Activated T-helper 1 cell treated with anti-CD3 and anti-CD28 coated beads, Interleukin-2, amount 50 U/mL, for 16 hours (primary cell): ENCODE measurements around the gene CCDC175.
A peak's percentile ranks its signal among the peaks of the same experiment; 100 is the strongest.

ENCODE experiments used
- DNase-seq, 2 donors: peaks; one replicate each; pipeline ENCODE4 v3.0.0-alpha.2; 2020; ENCODE audit warnings: low read depth in 1 of 2, low spot score in 1 of 2

Gene CCDC175

DNA sequence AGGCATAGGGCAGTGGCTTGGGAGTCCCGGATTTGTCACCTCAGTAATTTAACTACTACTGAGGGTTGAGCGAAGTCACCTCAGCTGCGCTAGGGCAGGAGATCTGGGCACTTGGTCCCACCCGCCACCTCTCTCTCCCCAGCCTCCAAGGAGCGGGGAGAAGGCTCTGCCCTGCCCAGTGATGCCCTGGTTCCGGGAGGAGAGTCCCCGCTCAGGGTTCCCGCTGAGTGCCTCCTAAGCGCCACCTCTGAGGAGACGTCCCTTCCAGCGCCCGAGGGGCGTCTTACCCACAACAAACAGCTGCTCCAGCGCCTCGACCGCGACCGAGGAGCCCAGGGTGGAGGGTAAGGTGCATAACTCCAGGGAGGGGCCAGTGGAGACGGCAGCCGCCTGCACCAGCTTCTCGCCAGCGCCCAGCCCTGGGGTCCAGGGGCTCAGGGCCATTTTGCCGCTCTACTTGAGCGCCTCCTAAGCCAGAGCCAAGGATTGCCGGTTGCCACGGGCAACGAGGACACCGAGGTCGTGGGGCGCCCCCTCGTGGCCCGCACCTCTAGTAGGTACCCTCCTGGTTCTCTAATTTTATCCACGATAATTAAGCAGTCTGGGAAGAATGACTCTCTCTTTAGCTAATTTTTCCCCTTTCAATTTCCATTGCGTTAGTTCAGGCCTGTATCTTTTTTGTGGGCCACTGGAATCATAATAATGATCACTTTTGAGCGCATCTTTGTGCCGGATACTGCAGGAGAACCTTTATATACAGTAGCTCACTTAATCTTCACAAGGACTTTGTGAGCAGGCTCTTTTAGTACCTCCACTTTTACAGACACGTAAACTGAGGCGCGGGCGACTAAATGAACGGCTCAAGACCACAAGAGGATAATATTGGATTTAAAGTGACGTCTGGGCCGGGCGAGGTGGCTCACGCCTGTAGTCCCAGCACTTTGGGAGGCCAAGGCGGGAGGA is at the start of gene CCDC175:
Gene CCDC175 (minus strand): TSS at position 481 of the 963 bp plus-strand sequence. CDS start 37 bp downstream, at position 444.
- peak; percentile 63 to 67 for DNase-seq

DNA sequence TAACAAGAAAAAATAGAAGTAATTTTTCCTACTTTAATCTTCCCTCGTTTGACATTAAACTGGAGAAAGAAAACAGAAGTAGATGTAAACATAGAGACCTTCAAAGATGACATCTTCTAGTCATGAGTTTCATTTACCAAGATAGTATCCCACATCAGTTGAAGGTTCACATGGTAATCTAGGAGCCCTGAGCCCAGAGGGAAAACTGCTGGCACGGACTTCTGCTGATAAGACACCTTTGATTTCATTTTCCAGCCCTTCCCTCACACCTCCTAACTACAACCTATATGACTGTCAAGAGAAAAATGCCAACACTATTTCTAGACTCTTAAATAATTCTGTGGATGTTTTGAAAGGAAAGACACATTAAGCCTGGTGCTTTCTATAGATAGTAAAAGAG is 46.0 kb upstream of the CCDC175 start:
- no peak for DNase-seq

DNA sequence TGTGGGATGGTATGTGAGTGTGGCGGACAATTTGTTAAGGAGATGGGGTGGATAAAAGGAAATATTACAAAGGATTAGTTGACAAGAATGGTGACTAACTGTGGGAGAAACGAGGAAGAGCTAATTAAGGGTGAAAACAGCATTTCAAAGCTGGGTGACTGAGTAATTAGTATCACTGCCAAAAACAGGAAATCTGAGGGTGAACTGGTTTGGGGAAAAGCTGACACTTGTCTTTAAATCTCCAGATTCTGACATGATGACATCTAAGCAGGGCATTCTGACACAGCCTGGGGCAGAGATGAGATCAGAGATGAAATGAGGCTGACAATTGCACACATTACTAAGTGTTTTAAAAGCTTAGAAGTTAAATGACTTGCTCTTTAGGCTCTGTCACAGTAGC is 42.4 kb upstream of the CCDC175 start:
- no peak for DNase-seq

DNA sequence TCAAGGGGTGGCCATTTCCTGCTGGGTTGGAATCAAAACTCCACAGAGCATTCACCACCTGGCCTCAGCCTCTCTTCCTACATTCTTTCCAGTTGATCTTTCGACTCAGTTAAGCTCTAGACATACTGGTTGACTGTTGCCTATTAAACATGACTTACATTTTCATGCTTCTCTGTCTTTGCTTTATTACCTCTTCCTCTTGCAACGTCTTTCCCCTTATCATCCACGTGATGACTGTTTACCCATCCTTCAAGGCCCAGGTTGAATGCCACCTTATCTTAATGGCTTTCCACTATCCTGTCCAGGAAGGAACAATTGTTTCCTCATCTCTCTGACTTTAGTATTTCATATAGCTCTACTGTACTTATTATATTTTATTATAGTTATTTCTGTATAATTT is 24.4 kb upstream of the CCDC175 start:
- DNase-seq: no peak

DNA sequence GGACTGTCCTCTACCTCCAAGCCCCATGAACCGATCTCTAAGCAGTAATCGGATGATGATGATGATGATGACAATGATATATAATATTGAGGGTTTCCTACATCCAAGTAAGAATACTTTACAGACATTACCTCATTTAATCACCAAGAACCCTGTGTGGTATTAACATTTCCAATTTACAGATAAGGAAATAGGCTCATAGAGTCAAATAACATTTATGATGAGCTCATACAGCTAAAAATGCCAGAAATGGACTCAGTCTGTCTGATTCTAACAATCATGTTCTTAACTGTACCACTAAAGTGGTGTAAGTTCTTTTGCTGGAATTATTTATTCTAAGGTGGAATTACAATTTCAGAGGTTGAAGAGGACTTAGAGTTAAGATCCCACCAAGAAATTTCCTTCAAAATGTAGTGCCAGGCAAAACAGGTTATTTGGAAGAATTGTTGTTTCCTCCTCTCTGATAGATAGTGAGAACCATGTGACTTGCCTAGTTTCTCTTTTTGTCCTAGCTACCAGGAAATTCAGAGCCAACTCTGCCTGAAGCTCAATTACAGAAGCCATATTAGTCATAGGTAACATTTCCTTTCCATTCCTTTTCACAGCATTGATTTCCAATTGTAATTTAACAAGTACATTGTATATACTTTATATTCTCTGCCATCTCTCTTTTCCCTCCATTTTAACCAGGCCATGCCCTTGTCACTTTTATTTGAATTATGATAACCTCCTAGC is 23.8 kb upstream of the CCDC175 start:
- no peak for DNase-seq

DNA sequence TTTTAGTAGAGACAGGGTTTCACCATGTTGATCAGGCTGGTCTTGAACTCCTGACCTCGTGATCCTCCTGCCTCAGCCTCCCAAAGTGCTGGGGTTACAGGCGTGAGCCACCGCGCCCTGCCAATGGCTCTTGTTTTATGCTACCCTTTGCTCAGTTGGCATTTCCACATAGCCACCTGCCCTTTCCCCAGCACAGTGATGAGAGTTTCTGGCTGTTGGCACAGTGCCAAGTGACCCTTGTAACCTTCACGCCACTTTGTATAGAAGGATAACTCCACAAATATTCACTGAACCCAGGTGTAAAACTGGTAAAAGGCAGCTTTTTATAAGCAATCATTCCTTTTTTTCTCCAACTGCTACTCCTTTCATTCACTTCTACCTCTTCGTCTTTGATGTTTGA is 18.5 kb upstream of the CCDC175 start:
- no peak for DNase-seq

DNA sequence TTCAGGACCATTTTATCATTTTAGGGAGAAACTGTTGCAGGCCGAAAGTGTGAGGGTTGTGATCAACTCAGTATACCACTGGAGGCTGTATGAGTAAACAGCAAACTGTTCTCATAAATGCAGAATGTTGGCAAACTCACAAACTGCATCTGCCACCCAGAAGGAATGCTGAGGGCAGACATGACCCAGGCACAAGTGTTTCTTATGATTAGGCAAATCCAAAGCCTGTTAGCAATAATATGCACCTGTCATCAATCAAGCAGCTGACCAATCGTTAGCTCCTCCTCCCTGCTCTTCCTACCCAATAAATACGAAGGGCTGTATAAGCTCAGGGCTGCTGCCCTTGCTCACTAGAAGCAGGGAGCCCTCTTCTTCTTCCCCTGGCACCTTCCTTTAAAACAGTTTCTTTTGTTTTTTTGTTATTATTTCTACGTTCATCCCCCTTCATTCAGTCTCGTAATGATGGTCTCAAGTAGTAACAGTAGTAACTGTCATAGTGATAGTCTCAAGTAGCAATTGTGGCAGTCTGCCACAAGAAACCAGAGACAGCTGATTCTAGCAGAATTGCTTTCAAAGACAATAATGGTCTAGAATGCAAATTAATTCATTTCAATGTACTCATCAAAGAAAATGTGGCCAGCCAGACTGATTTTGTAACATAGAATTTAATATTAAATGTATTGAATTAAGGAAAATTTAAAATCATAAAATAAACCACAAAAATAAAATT is 15.2 kb upstream of the CCDC175 start:
- no peak for DNase-seq

DNA sequence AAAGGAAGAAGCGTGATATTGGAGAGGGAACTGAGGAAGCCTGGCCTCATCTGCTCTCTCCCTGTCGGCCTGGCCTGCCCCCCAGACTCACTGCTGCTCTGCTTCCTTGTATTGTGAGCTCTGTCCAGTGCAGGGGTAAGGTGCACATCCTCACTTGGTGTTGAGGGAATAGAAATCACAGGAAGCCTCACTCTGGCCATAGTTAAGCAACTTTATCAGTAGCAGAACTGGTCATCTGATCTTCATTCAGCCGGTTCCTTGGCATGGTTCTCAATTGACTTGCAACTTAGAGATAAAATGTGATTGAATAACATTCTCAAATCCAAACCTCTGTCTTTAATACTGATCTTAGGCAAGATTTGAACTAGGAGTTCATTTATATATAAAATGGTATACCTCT is 11.5 kb upstream of the CCDC175 start:
- no peak for DNase-seq

DNA sequence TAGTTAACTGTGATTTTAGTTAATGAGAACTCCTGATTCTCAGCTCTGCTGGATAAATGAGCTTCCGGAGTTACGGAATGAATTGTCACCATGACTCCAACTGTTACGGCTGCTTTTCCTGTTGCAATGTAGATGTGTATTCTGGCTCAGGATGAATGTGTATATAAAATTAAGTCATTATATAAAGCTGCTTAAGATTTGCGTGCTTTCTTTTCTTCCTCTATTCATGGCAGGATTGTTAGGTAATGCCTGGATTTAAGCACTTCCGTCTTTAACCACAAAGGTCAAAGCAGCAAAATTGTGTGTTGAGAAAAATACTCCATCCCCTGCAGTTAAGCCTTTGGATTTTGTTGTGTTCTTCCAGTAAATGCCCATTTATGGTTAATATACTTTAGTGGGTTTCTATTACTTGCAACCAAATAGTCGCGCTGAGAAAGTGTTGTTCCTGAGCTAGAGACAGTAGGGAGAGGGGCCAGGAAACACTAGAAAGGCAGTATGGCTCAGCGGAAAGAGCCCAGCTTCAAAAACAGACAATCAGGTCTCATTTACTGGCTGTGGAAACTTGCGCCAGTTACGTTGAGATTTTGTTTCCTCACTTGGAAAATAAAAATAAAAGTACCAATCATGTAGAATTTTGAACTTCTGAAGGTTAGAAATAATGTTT is 9.4 kb upstream of the CCDC175 start:
- DNase-seq: no peak

DNA sequence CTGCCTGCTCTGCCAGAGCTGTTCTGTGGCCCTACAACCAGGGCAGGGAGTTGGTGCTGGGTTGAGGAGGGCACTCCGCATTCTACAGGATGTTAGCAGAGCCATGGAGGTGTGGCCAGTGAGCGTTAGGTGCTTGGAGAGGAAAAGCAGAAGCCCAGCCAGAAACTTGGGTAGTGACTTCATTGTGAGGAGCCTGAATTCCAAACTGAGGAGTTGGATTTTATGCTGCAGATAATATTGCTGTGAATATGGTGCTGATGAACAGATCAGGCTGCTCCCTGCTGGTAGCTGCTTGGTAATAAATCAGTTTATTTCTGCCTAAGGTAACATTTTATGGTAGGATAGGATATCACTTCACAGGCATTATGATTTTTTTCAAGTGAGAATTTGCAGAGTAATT is 7.1 kb upstream of the CCDC175 start:
- no peak for DNase-seq

DNA sequence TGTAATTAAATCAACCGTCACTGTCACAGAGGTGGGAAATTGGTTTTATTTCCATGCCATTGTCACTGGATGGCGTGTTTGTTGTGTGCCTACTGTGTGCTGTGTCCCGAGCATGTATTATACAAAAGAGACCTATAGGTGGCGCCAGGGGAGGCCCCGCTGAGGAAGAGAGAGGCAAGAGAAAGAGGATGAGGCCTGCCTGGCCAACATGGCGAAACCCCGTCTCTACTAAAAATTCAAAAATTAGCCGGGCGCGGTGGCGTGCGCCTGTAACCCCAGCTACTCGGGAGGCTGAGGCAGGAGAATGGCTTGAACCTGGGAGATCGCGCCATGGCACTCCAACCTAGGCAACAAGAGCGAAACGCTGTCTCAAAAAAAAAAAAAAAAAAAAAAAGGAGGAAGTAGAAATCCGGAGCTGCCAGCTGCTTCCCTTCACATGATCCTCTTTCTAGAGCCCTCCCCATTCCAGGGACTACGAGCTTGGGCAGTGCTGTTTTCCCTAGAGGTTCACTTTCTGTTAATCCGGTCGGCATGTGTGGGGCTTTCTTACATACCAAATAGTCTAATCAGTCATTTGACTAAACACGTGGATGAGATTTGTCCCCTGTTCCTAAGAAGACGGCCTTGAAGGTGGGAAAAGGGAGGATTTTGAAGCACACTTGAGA is 6.4 kb upstream of the CCDC175 start:
- DNase-seq: no peak

DNA sequence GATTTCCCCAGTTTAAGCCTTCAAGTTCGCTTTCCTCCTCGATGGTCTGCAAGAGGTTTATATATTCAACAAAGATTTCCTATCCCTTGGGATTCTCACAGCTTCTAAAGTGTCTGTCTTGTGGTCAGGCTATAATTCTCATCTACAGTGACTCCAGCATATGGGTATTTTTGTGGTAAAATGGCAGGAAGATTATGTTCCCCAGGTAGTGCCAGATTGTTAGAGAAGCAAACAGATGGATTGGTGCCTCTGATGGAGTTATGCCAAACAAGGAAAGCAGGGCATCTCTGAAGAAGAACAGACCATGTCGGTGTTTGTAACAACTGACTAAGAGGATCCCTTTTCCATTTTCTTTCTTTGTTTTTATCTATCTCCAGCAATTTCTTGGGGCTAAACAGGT is 5.5 kb upstream of the CCDC175 start:
- DNase-seq: no peak

DNA sequence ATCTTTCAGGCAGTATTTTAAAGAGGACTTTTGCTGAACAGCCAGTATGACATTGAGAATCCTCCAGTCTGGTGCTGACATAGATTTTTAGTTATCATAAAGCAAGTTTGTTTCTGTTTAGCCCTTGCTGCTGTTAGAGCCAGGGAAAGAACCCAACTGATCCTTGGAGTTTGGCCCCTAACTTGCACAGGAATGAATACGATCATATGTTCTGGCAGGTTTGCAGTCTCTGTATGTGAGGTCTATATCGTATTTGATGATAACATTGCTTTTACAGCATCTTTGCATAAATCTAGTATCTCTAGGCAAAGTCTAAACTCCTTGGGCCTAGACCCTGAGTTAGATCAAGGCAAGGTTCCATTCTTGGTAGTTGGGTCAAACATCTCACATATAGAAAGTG is 4.3 kb upstream of the CCDC175 start:
- DNase-seq: no peak

DNA sequence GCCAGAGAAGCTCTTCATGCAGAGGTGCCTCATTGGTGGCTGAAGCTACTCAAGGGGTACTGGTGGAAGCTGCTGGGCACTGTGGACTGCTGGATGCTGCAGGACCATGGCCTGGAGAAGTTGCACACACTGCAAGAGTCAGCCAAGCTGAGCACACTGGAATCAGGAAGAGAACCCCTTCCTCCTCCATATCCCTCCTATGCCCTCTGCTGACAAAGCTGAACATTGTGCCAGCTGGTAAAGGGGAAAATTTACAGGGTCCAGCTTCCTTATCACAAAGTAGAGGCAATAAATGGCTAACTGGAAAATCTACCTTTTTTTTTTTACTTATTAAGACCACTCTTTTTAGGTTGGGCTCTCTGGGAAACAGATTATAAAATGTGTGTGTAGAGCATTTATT is 6.5 kb downstream of the CCDC175 start:
- DNase-seq: no peak

DNA sequence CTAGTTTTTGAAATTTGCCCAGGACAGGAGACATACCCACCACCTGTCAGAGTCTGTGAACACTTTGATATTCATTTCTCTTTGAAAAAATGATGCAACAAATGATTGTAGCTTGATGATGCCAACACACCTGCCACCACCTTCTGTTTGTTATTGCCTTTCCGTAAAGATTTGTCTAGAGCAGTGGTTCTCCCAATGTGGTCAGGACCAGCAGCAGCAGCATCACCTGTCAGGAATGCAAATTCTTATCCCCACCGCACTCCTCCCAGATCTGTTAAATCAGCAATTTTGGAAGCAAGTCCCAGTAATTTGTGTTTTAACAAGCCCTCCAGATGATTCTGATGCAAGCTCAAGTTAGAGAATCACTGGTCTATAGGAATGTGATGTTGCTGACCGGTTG is 9.9 kb downstream of the CCDC175 start:
- no peak for DNase-seq

DNA sequence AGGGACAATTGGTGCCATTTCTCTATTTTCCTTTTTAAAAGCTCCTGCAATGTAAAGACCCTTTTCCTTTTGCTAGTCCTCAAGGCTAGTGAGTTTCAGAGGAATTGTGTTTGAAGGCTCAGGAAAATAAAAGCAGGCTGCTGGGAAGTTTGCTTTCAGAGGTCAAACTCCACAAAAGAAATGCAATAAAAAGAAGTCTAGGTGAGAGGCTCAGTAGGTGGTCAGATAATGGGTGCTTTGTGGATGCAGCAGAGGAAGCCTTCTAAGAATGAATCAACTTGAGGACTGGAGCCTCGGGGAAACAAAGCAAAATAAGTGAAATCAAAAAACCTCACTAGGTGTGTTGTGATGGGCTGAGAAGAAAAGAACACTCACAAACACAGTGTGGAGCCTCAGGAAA is 10.3 kb downstream of the CCDC175 start:
- DNase-seq: no peak

DNA sequence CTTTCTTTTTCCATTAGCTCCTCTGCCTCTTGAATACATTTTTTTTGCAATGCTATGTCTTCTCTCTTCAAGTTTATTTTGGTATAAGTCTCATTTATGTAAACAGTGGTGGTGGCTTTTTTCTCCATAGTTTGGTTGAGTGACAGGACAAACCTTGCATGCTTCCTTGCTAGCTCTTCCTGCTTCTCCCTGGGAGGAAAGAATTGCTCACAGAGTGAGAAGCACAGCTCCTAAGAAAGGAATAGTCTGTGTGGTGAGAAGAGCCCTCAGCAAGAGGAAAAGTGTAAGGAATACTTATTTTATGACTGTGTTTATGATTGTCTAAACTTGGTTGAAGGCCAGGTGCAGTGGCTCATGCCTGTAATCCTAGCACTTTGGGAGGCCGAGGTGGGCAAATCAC is 11.5 kb downstream of the CCDC175 start:
- no peak for DNase-seq

DNA sequence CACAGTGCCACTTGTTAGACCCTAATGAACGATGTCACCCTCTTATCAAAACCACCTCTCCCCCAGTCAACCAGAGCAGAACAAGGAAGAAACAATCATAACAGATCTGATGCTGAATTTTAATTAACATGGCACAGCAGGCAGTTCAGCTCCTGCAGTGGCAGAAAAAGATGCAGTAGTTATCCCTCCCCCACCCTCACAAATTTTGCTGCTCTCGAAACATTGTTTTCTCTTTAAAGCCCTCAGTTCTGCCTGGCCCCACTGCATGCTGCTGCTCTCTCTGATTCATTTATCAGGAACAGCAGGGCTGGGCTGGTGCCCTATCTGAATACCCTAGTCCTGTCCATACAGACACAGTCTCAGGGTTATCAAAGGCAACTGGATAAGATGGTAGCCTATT is 12.2 kb downstream of the CCDC175 start:
- DNase-seq: no peak

DNA sequence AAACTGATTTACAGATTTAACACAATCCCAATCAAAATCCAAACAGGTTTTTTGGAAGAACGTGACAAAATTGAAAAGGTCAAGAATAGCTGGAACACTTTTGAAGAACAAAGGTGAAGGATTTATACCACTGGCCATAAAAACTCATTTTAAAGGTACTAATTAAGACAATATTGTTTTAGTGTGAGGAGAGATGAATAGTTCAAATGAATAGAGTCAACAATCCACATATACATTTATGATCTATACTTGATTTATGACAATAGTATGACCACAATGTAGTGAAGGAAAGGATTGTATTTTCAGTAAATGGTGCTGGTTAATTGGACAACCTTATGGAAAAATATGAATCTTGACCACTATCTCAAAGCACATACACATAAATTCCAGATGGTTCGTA is 29.3 kb downstream of the CCDC175 start:
- no peak for DNase-seq

DNA sequence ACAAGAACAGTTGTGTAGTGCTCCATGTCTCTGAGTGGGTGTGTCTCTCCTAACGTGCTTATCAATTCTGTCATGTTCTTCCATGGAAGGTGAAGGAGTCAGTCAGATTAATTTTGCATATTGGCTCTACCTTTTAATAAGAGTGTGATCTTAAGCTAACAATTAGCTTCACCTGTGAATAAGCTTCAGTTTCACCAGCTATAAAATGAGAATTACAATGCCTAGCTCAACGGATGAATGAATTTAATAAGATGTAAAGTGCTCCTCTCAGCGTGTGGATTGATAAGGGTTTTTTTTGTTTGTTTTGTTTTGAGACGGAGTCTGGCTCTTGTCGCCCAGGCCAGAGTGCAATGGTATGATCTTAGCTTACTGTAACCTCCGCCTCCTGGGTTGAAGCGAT is 32.7 kb downstream of the CCDC175 start:
- no peak for DNase-seq

DNA sequence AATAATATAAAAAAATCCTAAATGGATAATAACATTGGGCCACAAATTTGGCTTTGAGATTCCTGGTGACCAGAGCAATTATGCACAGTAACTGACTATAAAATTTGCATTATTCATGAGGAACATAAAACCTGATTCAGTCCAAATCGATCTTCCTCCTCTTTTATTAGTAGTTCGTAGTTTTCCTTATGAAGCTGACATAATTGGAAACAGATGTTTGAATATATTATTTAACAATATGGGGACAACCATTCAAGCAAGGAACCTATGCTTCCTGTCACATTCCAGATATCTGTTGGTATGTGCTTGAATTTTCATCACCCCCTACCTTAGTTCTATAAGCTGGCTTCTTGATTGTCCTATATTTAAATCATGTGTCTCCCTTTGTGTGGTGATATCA is 34.9 kb downstream of the CCDC175 start:
- DNase-seq: no peak
